K562 (cell line): ENCODE data around the gene ARHGAP12. TPM values are rescaled to one million over a fixed set of nuclear protein-coding genes. Genes with fewer than 3 reads are reported as not detected.

ENCODE experiments used
- BRD9 ChIP-seq: fragments of 450-650 bp; IDR thresholded peaks from 2 replicates; pipeline ENCODE4 v1.6.1; 2018; ENCODE audit warnings: low read depth; ENCODE audit not compliant: partially characterized antibody
- EGR1 ChIP-seq: fragments of 450-650 bp; conservative IDR thresholded peaks from 2 replicates; pipeline ENCODE4 v1.6.1; 2017; ENCODE audit warnings: mild to moderate bottlenecking
- JUN ChIP-seq, 2 experiments: sonication (generic) in 1 of 2; formaldehyde crosslinking in 1 of 2; IDR thresholded peaks; 2 replicates each; pipeline versions ENCODE4 v1.6.1 to v1.8.0; 2012 to 2022; ENCODE audit warnings: borderline replicate concordance in 2 of 2, mild to moderate bottlenecking in 2 of 2, improper control_type of control experiment in 1 of 2, low read depth in 1 of 2, low read length in 1 of 2, missing genetic modification reagents in 1 of 2
- NCOA6 ChIP-seq: fragments of 450-650 bp; IDR thresholded peaks from 2 replicates; pipeline ENCODE4 v1.6.1; 2017; ENCODE audit warnings: mild to moderate bottlenecking
- NFE2L1 ChIP-seq: fragments of 450-650 bp; IDR thresholded peaks from 2 replicates; pipeline ENCODE4 v1.6.1; 2016; ENCODE audit warnings: missing genetic modification characterization, low read depth, mild to moderate bottlenecking, missing compliant biosample characterization, moderate library complexity, borderline replicate concordance
- NRF1 ChIP-seq, 2 experiments: fragments of 450-650 bp; IDR thresholded peaks in 1 of 2; conservative IDR thresholded peaks in 1 of 2; 2 replicates each; pipeline ENCODE4 v1.6.1; 2014; ENCODE audit warnings: mild to moderate bottlenecking in 2 of 2
- PRMT5 ChIP-seq: sonication (generic); formaldehyde crosslinking; IDR thresholded peaks from 2 replicates; pipeline ENCODE4 v1.5.0; 2020; ENCODE audit warnings: missing genetic modification reagents
- RBBP5 ChIP-seq: fragments of 200-600 bp; sonication (generic); IDR thresholded peaks from 2 replicates; pipeline ENCODE4 v1.6.1; 2012; ENCODE audit warnings: borderline replicate concordance, mild to moderate bottlenecking, low read length, control low read depth, inconsistent platforms; ENCODE audit not compliant: insufficient read depth, poor library complexity, severe bottlenecking
- SMAD4 ChIP-seq: fragments of 250-450 bp; sonication (Bioruptor Pico); conservative IDR thresholded peaks from 2 replicates; pipeline ENCODE4 v1.8.0; 2021; ENCODE audit warnings: inconsistent platforms, mild to moderate bottlenecking, moderate library complexity
- STAG1 ChIP-seq: sonication (generic); formaldehyde crosslinking; IDR thresholded peaks from 2 replicates; pipeline ENCODE4 v1.5.0; 2020; ENCODE audit warnings: missing genetic modification reagents, borderline replicate concordance
- TAF15 ChIP-seq: fragments of 200-400 bp; formaldehyde crosslinking; IDR thresholded peaks from 2 replicates; pipeline ENCODE4 v1.6.1; 2017; ENCODE audit warnings: mild to moderate bottlenecking, low read depth, low read length, moderate library complexity
- TOE1 ChIP-seq, 2 experiments: fragments of 450-650 bp in 1 of 2; sonication (generic) in 1 of 2; formaldehyde crosslinking in 1 of 2; IDR thresholded peaks; 2 replicates each; pipeline versions ENCODE4 v1.7.1 to v1.8.0; 2016 to 2022; ENCODE audit warnings: borderline replicate concordance in 2 of 2, mild to moderate bottlenecking in 2 of 2, antibody characterized with exemption in 1 of 2, inconsistent platforms in 1 of 2, low read depth in 1 of 2, missing genetic modification reagents in 1 of 2, moderate library complexity in 1 of 2
- UBTF ChIP-seq, 2 experiments: IDR thresholded peaks; 2 replicates each; pipeline ENCODE4 v1.6.1; 2012; ENCODE audit warnings: improper control_type of control experiment in 2 of 2, low read depth in 2 of 2, low read length in 2 of 2, borderline replicate concordance in 1 of 2
- VEZF1 ChIP-seq: fragments of 200-800 bp; sonication (Bioruptor generic); IDR thresholded peaks from 2 replicates; pipeline ENCODE4 v1.6.1; 2017; ENCODE audit warnings: missing genetic modification characterization, missing compliant biosample characterization
- polyA plus RNA-seq, 8 experiments: library from polyadenylated mRNA; depleted of rRNA in 4 of 8; stranded (reverse) in 5 of 8; unstranded in 3 of 8; fragments of >200 nt; fragmentation: Nextera tagmentation in 2 of 8; fragmentation: Illumina TruSeq in 1 of 8; extraction: Ambion mirVana in 2 of 8; extraction: Trizol in 1 of 8; gene quantifications; 2 replicates each; pipeline versions ENCODE4 v1.2.1 to v1.2.3, GENCODE V29; 2011 to 2014; ENCODE audit warnings: inconsistent platforms in 1 of 8, missing spikeins in 1 of 8
- total RNA-seq, 7 experiments: library from RNA; depleted of rRNA in 6 of 7; stranded (reverse); fragments of >200 nt in 6 of 7; fragmentation: Illumina TruSeq in 2 of 7; extraction: Trizol in 2 of 7; gene quantifications; 2 replicates each; pipeline versions ENCODE4 v1.2.1 to v1.2.3, GENCODE V29; 2011 to 2021; ENCODE audit warnings: low replicate concordance in 1 of 7
- TF ChIP-seq, protein P1 (sequence below), 2 experiments: fragments of 450-650 bp; conservative IDR thresholded peaks; 2 replicates each; pipeline ENCODE4 v1.6.1; 2017; ENCODE audit warnings: mild to moderate bottlenecking in 2 of 2, moderate library complexity in 2 of 2
- TF ChIP-seq, protein P2 (sequence below): fragments of 450-650 bp; IDR thresholded peaks from 2 replicates; pipeline ENCODE4 v1.6.1; 2017; ENCODE audit warnings: mild to moderate bottlenecking, moderate library complexity
- TF ChIP-seq, protein P3 (sequence below): sonication (generic); formaldehyde crosslinking; IDR thresholded peaks from 2 replicates; pipeline ENCODE4 v1.8.0; 2022; ENCODE audit warnings: missing genetic modification reagents, mild to moderate bottlenecking, borderline replicate concordance

ARHGAP12 gene
- total and polyA plus RNA-seq, 9 of the 15 experiments (the other 6 are each of a cell fraction or from before 2014, with no cell fraction given) = 4.4 to 18.7 (median 10.1) TPM

DNA sequence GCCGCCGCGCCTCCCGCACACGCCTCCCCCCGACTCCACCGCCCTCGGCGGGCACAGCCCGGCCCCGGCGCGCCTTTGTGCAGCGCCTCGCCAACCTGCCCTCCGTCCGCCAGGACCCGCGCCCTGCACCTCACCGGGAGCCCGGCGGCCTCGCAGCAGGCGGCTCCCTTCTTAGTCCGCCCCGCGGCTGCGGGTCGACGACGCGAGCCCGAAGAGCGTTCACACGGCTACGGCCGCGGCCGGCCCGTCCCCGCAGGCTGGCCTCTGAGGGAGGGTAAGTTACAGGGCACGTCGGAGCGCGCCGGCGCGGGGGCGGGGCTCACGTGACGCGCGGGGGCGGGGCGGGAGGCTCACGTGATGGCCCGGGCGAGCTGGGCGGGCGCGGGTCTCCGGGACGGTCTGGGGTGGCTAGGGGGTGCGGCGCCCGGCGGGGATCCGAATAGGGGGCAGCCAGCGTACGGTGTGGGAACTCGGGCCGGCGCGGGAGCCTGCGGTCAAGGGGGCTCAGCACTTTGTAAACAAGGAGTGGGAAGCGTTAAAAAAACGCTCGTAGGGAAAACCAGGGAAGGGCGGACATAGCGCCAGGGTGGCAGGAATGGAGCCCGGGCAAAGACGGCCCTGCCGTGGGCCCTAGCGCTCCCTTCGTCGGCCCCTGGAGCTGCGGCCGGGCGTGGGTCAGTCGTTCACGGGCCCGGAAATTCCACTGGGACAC is at the start of gene ARHGAP12 (continued):
- TF ChIP-seq, protein P1, sequence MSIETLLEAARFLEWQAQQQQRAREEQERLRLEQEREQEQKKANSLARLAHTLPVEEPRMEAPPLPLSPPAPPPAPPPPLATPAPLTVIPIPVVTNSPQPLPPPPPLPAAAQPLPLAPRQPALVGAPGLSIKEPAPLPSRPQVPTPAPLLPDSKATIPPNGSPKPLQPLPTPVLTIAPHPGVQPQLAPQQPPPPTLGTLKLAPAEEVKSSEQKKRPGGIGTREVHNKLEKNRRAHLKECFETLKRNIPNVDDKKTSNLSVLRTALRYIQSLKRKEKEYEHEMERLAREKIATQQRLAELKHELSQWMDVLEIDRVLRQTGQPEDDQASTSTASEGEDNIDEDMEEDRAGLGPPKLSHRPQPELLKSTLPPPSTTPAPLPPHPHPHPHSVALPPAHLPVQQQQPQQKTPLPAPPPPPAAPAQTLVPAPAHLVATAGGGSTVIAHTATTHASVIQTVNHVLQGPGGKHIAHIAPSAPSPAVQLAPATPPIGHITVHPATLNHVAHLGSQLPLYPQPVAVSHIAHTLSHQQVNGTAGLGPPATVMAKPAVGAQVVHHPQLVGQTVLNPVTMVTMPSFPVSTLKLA (conservative IDR thresholded peaks at IDR 0.05) = peak; percentile 21 to 49; a peak in 3 of 4 replicates
- TF ChIP-seq UBTF (IDR thresholded peaks at IDR 0.05; ENCODE audit: borderline replicate concordance in 1 of 2, low read depth in 2 of 2, low read length in 2 of 2) (peak in 1 of 2 experiments; percentile 53; a peak in 1 of 4 replicates), VEZF1 (CRISPR knock-in tag) (peak; percentile 92), BRD9 (no peak), RBBP5 (peak; percentile 75), TAF15 (no peak), EGR1 (peak; percentile 77), JUN (IDR thresholded peaks at IDR 0.05; ENCODE audit: borderline replicate concordance, low read depth, low read length) (no peak), JUN (CRISPR knock-in tag; IDR thresholded peaks at IDR 0.05; ENCODE audit: borderline replicate concordance) (0 out of 2 replicates have a peak, but pooled peaks have one; percentile 36), NFE2L1 (no peak), PRMT5 (CRISPR knock-in tag) (no peak), TOE1 (IDR thresholded peaks at IDR 0.05; ENCODE audit: borderline replicate concordance) (peak; percentile 77; the same call in 1 of the 2 replicates), TOE1 (CRISPR knock-in tag; IDR thresholded peaks at IDR 0.05; ENCODE audit: borderline replicate concordance, low read depth) (no peak), NCOA6 (peak; percentile 77), NRF1 (conservative IDR thresholded peaks at IDR 0.05 in 1 of 2, IDR thresholded peaks at IDR 0.05 in 1 of 2) (peak; percentile 46 to 60; a peak in 2 of 4 replicates), STAG1 (CRISPR knock-in tag) (no peak), SMAD4 (CRISPR knock-in tag) (0 out of 2 replicates have a peak, but pooled peaks have one; percentile 52)
- TF ChIP-seq, protein P2, sequence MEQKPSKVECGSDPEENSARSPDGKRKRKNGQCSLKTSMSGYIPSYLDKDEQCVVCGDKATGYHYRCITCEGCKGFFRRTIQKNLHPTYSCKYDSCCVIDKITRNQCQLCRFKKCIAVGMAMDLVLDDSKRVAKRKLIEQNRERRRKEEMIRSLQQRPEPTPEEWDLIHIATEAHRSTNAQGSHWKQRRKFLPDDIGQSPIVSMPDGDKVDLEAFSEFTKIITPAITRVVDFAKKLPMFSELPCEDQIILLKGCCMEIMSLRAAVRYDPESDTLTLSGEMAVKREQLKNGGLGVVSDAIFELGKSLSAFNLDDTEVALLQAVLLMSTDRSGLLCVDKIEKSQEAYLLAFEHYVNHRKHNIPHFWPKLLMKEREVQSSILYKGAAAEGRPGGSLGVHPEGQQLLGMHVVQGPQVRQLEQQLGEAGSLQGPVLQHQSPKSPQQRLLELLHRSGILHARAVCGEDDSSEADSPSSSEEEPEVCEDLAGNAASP = no peak
- TF ChIP-seq, protein P3, sequence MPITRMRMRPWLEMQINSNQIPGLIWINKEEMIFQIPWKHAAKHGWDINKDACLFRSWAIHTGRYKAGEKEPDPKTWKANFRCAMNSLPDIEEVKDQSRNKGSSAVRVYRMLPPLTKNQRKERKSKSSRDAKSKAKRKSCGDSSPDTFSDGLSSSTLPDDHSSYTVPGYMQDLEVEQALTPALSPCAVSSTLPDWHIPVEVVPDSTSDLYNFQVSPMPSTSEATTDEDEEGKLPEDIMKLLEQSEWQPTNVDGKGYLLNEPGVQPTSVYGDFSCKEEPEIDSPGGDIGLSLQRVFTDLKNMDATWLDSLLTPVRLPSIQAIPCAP (CRISPR knock-in tag) = no peak
